Tibial nerve (tissue), 3 donors: ENCODE results near the gene DNAJB2.

Experiments used
- POLR2A ChIP-seq, 2 donors: fragments of 450-650 bp; IDR thresholded peaks; one replicate each; pipeline ENCODE4 v1.6.1; 2017; ENCODE audit warnings: antibody characterized with exemption in 2 of 2, mild to moderate bottlenecking in 2 of 2, moderate library complexity in 2 of 2
- TF ChIP-seq, protein P1 (sequence below), 5 experiments: fragments of 200-600 bp in 3 of 5; fragments of 450-650 bp in 2 of 5; sonication (generic) in 3 of 5; IDR thresholded peaks; one replicate each; pipeline ENCODE4 v1.5.1; 2016 to 2019; ENCODE audit warnings: antibody characterized with exemption in 5 of 5, mild to moderate bottlenecking in 3 of 5, moderate library complexity in 2 of 5

DNA sequence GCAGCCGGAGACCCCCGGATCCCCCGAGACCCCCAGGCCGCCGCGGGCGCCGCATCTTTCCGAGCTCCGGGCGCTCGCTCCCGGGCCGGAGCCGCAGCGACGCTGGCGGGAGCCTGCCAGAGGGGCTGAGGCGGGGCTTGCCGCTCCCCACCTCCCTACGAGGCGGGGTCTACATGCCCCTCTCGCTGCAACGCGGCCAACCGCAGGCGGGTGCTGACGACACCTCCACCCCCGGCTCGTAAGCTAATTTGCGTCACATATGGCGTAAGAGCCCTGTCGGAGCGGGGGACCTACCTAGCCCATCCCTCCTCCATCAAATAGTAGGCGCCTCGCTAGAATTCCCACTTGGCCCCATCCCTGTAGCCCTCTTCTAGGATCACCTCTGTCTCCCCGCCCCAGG, 30.1 kb downstream of the DNAJB2 start, which contains the start of gene PTPRN:
- TF ChIP-seq, protein P1, sequence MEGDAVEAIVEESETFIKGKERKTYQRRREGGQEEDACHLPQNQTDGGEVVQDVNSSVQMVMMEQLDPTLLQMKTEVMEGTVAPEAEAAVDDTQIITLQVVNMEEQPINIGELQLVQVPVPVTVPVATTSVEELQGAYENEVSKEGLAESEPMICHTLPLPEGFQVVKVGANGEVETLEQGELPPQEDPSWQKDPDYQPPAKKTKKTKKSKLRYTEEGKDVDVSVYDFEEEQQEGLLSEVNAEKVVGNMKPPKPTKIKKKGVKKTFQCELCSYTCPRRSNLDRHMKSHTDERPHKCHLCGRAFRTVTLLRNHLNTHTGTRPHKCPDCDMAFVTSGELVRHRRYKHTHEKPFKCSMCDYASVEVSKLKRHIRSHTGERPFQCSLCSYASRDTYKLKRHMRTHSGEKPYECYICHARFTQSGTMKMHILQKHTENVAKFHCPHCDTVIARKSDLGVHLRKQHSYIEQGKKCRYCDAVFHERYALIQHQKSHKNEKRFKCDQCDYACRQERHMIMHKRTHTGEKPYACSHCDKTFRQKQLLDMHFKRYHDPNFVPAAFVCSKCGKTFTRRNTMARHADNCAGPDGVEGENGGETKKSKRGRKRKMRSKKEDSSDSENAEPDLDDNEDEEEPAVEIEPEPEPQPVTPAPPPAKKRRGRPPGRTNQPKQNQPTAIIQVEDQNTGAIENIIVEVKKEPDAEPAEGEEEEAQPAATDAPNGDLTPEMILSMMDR (IDR thresholded peaks at IDR 0.05), result no peak
- no peak for TF ChIP-seq POLR2A (IDR thresholded peaks at IDR 0.05)
